K562 (cell line): ENCODE results near the gene TMEM127. TPM values are rescaled to one million over a fixed set of nuclear protein-coding genes. Genes with fewer than 3 reads are reported as not detected.

Experiments used
- CBX8 ChIP-seq: fragments of 200-600 bp; sonication (generic); IDR thresholded peaks from 2 replicates; pipeline ENCODE4 v1.6.1; 2012; ENCODE audit warnings: borderline replicate concordance, mixed run types, low read depth, mild to moderate bottlenecking, moderate library complexity, mixed read lengths, low read length, control low read depth, inconsistent platforms; ENCODE audit not compliant: poor library complexity, severe bottlenecking; ENCODE audit errors: extremely low read depth
- ELF4 ChIP-seq: fragments of 450-650 bp; formaldehyde crosslinking; IDR thresholded peaks from 2 replicates; pipeline ENCODE4 v1.4.0; 2022; ENCODE audit warnings: missing genetic modification characterization
- GTF2A2 ChIP-seq: IDR thresholded peaks from 2 replicates; pipeline ENCODE4 v1.6.1; 2016; ENCODE audit warnings: mild to moderate bottlenecking, missing genetic modification characterization, missing compliant biosample characterization
- HBP1 ChIP-seq: fragments of 450-650 bp; formaldehyde crosslinking; IDR thresholded peaks from 2 replicates; pipeline ENCODE4 v1.4.0; 2022; ENCODE audit warnings: missing genetic modification characterization
- KLF10 ChIP-seq: fragments of 250-450 bp; sonication (Bioruptor Pico); IDR thresholded peaks from 2 replicates; pipeline ENCODE4 v1.6.1; 2021; ENCODE audit warnings: matching md5 sums
- KLF13 ChIP-seq: fragments of 450-650 bp; IDR thresholded peaks from 2 replicates; pipeline ENCODE4 v1.6.1; 2016; ENCODE audit warnings: missing genetic modification characterization, low read depth, mild to moderate bottlenecking, missing compliant biosample characterization, moderate library complexity, borderline replicate concordance
- SIRT6 ChIP-seq: IDR thresholded peaks from one replicate; pipeline ENCODE4 v1.6.1; 2012; ENCODE audit warnings: low read depth, mild to moderate bottlenecking, control low read depth, inconsistent platforms, low read length, moderate library complexity
- SLC30A9 ChIP-seq: fragments of 250-450 bp; sonication (Bioruptor Pico); IDR thresholded peaks from 2 replicates; pipeline ENCODE4 v1.8.0; 2022; ENCODE audit warnings: mild to moderate bottlenecking, moderate library complexity
- TAF1 ChIP-seq: IDR thresholded peaks from 2 replicates; pipeline ENCODE4 v1.6.1; 2011; ENCODE audit warnings: mild to moderate bottlenecking, low read length, moderate library complexity; ENCODE audit not compliant: insufficient read depth, control insufficient read depth, severe bottlenecking; ENCODE audit errors: extremely low read depth
- WHSC1 ChIP-seq: IDR thresholded peaks from one replicate; pipeline ENCODE4 v1.6.1; 2012; ENCODE audit warnings: low read length, control low read depth, inconsistent platforms
- ZNF184 ChIP-seq: sonication (generic); formaldehyde crosslinking; IDR thresholded peaks from 2 replicates; pipeline ENCODE4 v1.5.0; 2020; ENCODE audit warnings: missing genetic modification reagents
- ZNF232 ChIP-seq: sonication (generic); formaldehyde crosslinking; IDR thresholded peaks from 2 replicates; pipeline ENCODE4 v1.8.0; 2022; ENCODE audit warnings: mild to moderate bottlenecking, missing genetic modification reagents
- ZNF431 ChIP-seq: sonication (generic); formaldehyde crosslinking; IDR thresholded peaks from 2 replicates; pipeline ENCODE4 v1.8.0; 2022; ENCODE audit warnings: mild to moderate bottlenecking, missing genetic modification reagents
- polyA plus RNA-seq, 8 experiments: library from polyadenylated mRNA; depleted of rRNA in 4 of 8; stranded (reverse) in 5 of 8; unstranded in 3 of 8; fragments of >200 nt; fragmentation: Nextera tagmentation in 2 of 8; fragmentation: Illumina TruSeq in 1 of 8; extraction: Ambion mirVana in 2 of 8; extraction: Trizol in 1 of 8; gene quantifications; 2 replicates each; pipeline versions ENCODE4 v1.2.1 to v1.2.3, GENCODE V29; 2011 to 2014; ENCODE audit warnings: inconsistent platforms in 1 of 8, missing spikeins in 1 of 8
- total RNA-seq, 7 experiments: library from RNA; depleted of rRNA in 6 of 7; stranded (reverse); fragments of >200 nt in 6 of 7; fragmentation: Illumina TruSeq in 2 of 7; extraction: Trizol in 2 of 7; gene quantifications; 2 replicates each; pipeline versions ENCODE4 v1.2.1 to v1.2.3, GENCODE V29; 2011 to 2021; ENCODE audit warnings: low replicate concordance in 1 of 7
- TF ChIP-seq, protein P1 (sequence below): fragments of 200-600 bp; sonication (generic); IDR thresholded peaks from one replicate; pipeline ENCODE4 v1.6.1; 2012; ENCODE audit warnings: mild to moderate bottlenecking, low read depth, low read length, inconsistent platforms
- TF ChIP-seq, protein P2 (sequence below): fragments of 450-650 bp; IDR thresholded peaks from 2 replicates; pipeline ENCODE4 v1.6.1; 2016

TMEM127 gene
- total and polyA plus RNA-seq, 9 of the 15 experiments (the other 6 are each of a cell fraction or from before 2014, with no cell fraction given): 1.7 to 20.0 (median 9.9) TPM

- TF ChIP-seq, protein P1, sequence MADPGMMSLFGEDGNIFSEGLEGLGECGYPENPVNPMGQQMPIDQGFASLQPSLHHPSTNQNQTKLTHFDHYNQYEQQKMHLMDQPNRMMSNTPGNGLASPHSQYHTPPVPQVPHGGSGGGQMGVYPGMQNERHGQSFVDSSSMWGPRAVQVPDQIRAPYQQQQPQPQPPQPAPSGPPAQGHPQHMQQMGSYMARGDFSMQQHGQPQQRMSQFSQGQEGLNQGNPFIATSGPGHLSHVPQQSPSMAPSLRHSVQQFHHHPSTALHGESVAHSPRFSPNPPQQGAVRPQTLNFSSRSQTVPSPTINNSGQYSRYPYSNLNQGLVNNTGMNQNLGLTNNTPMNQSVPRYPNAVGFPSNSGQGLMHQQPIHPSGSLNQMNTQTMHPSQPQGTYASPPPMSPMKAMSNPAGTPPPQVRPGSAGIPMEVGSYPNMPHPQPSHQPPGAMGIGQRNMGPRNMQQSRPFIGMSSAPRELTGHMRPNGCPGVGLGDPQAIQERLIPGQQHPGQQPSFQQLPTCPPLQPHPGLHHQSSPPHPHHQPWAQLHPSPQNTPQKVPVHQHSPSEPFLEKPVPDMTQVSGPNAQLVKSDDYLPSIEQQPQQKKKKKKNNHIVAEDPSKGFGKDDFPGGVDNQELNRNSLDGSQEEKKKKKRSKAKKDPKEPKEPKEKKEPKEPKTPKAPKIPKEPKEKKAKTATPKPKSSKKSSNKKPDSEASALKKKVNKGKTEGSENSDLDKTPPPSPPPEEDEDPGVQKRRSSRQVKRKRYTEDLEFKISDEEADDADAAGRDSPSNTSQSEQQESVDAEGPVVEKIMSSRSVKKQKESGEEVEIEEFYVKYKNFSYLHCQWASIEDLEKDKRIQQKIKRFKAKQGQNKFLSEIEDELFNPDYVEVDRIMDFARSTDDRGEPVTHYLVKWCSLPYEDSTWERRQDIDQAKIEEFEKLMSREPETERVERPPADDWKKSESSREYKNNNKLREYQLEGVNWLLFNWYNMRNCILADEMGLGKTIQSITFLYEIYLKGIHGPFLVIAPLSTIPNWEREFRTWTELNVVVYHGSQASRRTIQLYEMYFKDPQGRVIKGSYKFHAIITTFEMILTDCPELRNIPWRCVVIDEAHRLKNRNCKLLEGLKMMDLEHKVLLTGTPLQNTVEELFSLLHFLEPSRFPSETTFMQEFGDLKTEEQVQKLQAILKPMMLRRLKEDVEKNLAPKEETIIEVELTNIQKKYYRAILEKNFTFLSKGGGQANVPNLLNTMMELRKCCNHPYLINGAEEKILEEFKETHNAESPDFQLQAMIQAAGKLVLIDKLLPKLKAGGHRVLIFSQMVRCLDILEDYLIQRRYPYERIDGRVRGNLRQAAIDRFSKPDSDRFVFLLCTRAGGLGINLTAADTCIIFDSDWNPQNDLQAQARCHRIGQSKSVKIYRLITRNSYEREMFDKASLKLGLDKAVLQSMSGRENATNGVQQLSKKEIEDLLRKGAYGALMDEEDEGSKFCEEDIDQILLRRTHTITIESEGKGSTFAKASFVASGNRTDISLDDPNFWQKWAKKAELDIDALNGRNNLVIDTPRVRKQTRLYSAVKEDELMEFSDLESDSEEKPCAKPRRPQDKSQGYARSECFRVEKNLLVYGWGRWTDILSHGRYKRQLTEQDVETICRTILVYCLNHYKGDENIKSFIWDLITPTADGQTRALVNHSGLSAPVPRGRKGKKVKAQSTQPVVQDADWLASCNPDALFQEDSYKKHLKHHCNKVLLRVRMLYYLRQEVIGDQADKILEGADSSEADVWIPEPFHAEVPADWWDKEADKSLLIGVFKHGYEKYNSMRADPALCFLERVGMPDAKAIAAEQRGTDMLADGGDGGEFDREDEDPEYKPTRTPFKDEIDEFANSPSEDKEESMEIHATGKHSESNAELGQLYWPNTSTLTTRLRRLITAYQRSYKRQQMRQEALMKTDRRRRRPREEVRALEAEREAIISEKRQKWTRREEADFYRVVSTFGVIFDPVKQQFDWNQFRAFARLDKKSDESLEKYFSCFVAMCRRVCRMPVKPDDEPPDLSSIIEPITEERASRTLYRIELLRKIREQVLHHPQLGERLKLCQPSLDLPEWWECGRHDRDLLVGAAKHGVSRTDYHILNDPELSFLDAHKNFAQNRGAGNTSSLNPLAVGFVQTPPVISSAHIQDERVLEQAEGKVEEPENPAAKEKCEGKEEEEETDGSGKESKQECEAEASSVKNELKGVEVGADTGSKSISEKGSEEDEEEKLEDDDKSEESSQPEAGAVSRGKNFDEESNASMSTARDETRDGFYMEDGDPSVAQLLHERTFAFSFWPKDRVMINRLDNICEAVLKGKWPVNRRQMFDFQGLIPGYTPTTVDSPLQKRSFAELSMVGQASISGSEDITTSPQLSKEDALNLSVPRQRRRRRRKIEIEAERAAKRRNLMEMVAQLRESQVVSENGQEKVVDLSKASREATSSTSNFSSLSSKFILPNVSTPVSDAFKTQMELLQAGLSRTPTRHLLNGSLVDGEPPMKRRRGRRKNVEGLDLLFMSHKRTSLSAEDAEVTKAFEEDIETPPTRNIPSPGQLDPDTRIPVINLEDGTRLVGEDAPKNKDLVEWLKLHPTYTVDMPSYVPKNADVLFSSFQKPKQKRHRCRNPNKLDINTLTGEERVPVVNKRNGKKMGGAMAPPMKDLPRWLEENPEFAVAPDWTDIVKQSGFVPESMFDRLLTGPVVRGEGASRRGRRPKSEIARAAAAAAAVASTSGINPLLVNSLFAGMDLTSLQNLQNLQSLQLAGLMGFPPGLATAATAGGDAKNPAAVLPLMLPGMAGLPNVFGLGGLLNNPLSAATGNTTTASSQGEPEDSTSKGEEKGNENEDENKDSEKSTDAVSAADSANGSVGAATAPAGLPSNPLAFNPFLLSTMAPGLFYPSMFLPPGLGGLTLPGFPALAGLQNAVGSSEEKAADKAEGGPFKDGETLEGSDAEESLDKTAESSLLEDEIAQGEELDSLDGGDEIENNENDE: no peak
- no peak for TF ChIP-seq CBX8
- no peak for TF ChIP-seq SIRT6
- no peak for TF ChIP-seq KLF13
- no peak for TF ChIP-seq WHSC1
- TF ChIP-seq ZNF184 (CRISPR knock-in tag): no peak
- TF ChIP-seq GTF2A2 (tag): no peak
- no peak for TF ChIP-seq TAF1
- no peak for TF ChIP-seq ZNF431 (CRISPR knock-in tag)
- 0 out of 2 replicates have a peak, but pooled peaks have one; percentile 34 for TF ChIP-seq HBP1 (CRISPR knock-in tag)
- TF ChIP-seq SLC30A9 (CRISPR knock-in tag): no peak
- no peak for TF ChIP-seq ZNF232 (CRISPR knock-in tag)
- 0 out of 2 replicates have a peak, but pooled peaks have one; percentile 62 for TF ChIP-seq ELF4
- TF ChIP-seq, protein P2, sequence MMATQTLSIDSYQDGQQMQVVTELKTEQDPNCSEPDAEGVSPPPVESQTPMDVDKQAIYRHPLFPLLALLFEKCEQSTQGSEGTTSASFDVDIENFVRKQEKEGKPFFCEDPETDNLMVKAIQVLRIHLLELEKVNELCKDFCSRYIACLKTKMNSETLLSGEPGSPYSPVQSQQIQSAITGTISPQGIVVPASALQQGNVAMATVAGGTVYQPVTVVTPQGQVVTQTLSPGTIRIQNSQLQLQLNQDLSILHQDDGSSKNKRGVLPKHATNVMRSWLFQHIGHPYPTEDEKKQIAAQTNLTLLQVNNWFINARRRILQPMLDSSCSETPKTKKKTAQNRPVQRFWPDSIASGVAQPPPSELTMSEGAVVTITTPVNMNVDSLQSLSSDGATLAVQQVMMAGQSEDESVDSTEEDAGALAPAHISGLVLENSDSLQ: no peak
- TF ChIP-seq KLF10 (CRISPR knock-in tag): no peak
Measured at GRCh38 chr2:96225016-96225533, 40.7 kb downstream of the TMEM127 start (continued).
